K562 (cell line): ENCODE results near the gene OST4. TPM values are rescaled to one million over a fixed set of nuclear protein-coding genes. Genes with fewer than 3 reads are reported as not detected.
A peak's percentile ranks its signal among the peaks of the same experiment; 100 is the strongest.

Experiments
- ELF4 ChIP-seq: fragments of 450-650 bp; formaldehyde crosslinking; IDR thresholded peaks from 2 replicates; pipeline ENCODE4 v1.4.0; 2022; ENCODE audit warnings: missing genetic modification characterization
- HMBOX1 ChIP-seq: sonication (generic); IDR thresholded peaks from 2 replicates; pipeline ENCODE4 v1.6.1; 2016
- JUNB ChIP-seq: fragments of 450-650 bp; formaldehyde crosslinking; conservative IDR thresholded peaks from 2 replicates; pipeline ENCODE4 v1.4.0; 2020; ENCODE audit warnings: mild to moderate bottlenecking
- MCM2 ChIP-seq: fragments of 450-650 bp; IDR thresholded peaks from 2 replicates; pipeline ENCODE4 v1.6.1; 2017; ENCODE audit warnings: low read depth, mild to moderate bottlenecking
- MEF2A ChIP-seq: IDR thresholded peaks from 2 replicates; pipeline ENCODE4 v1.6.1; 2011; ENCODE audit warnings: low read depth, mild to moderate bottlenecking, low read length, moderate library complexity; ENCODE audit not compliant: control insufficient read depth
- MITF ChIP-seq: IDR thresholded peaks from 2 replicates; pipeline ENCODE4 v1.6.1; 2014; ENCODE audit warnings: antibody characterized with exemption
- NUFIP1 ChIP-seq: fragments of 450-650 bp; IDR thresholded peaks from 2 replicates; pipeline ENCODE4 v1.6.1; 2018; ENCODE audit not compliant: partially characterized antibody
- POLR2G ChIP-seq: fragments of 200-400 bp; formaldehyde crosslinking; IDR thresholded peaks from 2 replicates; pipeline ENCODE4 v1.6.1; 2017; ENCODE audit warnings: low read depth, mild to moderate bottlenecking, antibody characterized with exemption, low read length, moderate library complexity
- XRCC5 ChIP-seq: fragments of 200-400 bp; formaldehyde crosslinking; IDR thresholded peaks from 2 replicates; pipeline ENCODE4 v1.6.1; 2017; ENCODE audit warnings: low read depth, mild to moderate bottlenecking, low read length
- ZMIZ1 ChIP-seq, 2 experiments: fragments of 150-350 bp in 1 of 2; IDR thresholded peaks; 2 replicates each; pipeline ENCODE4 v1.6.1; 2012 to 2016; ENCODE audit warnings: low read depth in 2 of 2, low read length in 2 of 2, mild to moderate bottlenecking in 1 of 2, moderate library complexity in 1 of 2
- ZNF395 ChIP-seq: fragments of 200-800 bp; sonication (Bioruptor generic); IDR thresholded peaks from 2 replicates; pipeline ENCODE4 v1.6.1; 2017; ENCODE audit warnings: missing genetic modification characterization, missing compliant biosample characterization
- ZNF592 ChIP-seq: fragments of 450-650 bp; IDR thresholded peaks from 2 replicates; pipeline ENCODE4 v1.6.1; 2017; ENCODE audit warnings: antibody characterized with exemption, mild to moderate bottlenecking
- ZNF740 ChIP-seq, 3 experiments: fragments of 200-800 bp in 1 of 3; sonication (Bioruptor generic) in 1 of 3; sonication (generic) in 1 of 3; formaldehyde crosslinking in 1 of 3; IDR thresholded peaks; 2 replicates each; pipeline versions ENCODE4 v1.6.1 to v1.8.0; 2016 to 2022; ENCODE audit warnings: mild to moderate bottlenecking in 2 of 3, missing compliant biosample characterization in 2 of 3, missing genetic modification characterization in 2 of 3, missing genetic modification reagents in 1 of 3
- polyA plus RNA-seq, 8 experiments: library from polyadenylated mRNA; depleted of rRNA in 4 of 8; stranded (reverse) in 5 of 8; unstranded in 3 of 8; fragments of >200 nt; fragmentation: Nextera tagmentation in 2 of 8; fragmentation: Illumina TruSeq in 1 of 8; extraction: Ambion mirVana in 2 of 8; extraction: Trizol in 1 of 8; gene quantifications; 2 replicates each; pipeline versions ENCODE4 v1.2.1 to v1.2.3, GENCODE V29; 2011 to 2014; ENCODE audit warnings: inconsistent platforms in 1 of 8, missing spikeins in 1 of 8
- total RNA-seq, 7 experiments: library from RNA; depleted of rRNA in 6 of 7; stranded (reverse); fragments of >200 nt in 6 of 7; fragmentation: Illumina TruSeq in 2 of 7; extraction: Trizol in 2 of 7; gene quantifications; 2 replicates each; pipeline versions ENCODE4 v1.2.1 to v1.2.3, GENCODE V29; 2011 to 2021; ENCODE audit warnings: low replicate concordance in 1 of 7

Gene OST4
- total and polyA plus RNA-seq, 9 of the 15 experiments (the other 6 are each of a cell fraction or from before 2014, with no cell fraction given), result 186 to 1,155 (median 355) TPM

- TF ChIP-seq MITF (no peak), MCM2 (no peak), HMBOX1 (no peak), XRCC5 (no peak), MEF2A (no peak), JUNB (CRISPR knock-in tag) (no peak), ZNF740 (CRISPR knock-in tag; IDR thresholded peaks at IDR 0.05) (0 out of 2 replicates have a peak, but pooled peaks have one; percentile 22), ZNF740 (tag; IDR thresholded peaks at IDR 0.05) (peak in 1 of 2 experiments; percentile 18; a peak in 1 of 4 replicates), ZNF592 (peak; percentile 52; the same call in 1 of the 2 replicates), ELF4 (no peak), ZMIZ1 (IDR thresholded peaks at IDR 0.05; ENCODE audit: low read depth in 2 of 2, low read length in 2 of 2) (no peak), NUFIP1 (no peak), ZNF395 (CRISPR knock-in tag) (no peak), POLR2G (peak; percentile 96)
Measured at GRCh38 chr2:27071277-27071989, at the start of gene OST4 (continued).
